ENCODE measurements around the gene MX2.

DNA sequence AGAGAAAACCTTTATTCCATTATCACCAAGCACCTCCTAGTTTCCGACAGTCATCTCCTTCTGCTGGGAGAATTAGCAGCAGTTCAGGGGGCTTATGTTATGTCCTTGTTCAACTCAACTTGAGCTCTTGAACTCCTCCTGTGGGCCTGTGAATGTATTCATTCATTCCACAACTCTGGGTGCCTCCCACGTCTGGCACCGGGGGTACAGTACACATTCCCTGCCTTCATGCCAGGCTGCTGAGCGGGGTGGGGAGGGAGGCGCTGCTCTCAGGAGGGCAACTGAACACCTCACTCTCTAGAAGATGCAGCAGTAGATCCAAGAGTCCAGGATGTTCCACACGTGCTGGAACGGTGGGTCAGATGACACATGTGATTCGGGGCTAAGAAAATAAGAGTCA, 4.3 kb upstream of the MX2 start:
- TF ChIP-seq, protein P1, sequence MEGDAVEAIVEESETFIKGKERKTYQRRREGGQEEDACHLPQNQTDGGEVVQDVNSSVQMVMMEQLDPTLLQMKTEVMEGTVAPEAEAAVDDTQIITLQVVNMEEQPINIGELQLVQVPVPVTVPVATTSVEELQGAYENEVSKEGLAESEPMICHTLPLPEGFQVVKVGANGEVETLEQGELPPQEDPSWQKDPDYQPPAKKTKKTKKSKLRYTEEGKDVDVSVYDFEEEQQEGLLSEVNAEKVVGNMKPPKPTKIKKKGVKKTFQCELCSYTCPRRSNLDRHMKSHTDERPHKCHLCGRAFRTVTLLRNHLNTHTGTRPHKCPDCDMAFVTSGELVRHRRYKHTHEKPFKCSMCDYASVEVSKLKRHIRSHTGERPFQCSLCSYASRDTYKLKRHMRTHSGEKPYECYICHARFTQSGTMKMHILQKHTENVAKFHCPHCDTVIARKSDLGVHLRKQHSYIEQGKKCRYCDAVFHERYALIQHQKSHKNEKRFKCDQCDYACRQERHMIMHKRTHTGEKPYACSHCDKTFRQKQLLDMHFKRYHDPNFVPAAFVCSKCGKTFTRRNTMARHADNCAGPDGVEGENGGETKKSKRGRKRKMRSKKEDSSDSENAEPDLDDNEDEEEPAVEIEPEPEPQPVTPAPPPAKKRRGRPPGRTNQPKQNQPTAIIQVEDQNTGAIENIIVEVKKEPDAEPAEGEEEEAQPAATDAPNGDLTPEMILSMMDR (tag by site-specific recombination; IDR thresholded peaks at IDR 0.05): no peak
- TF ChIP-seq ZNF248 (tag by site-specific recombination; IDR thresholded peaks at IDR 0.05) (no peak), MYNN (tag by site-specific recombination; IDR thresholded peaks at IDR 0.05; ENCODE audit: borderline replicate concordance) (no peak), KLF1 (tag by site-specific recombination; IDR thresholded peaks at IDR 0.05) (no peak), ZNF221 (tag by site-specific recombination; IDR thresholded peaks at IDR 0.05; ENCODE audit: borderline replicate concordance) (no peak), ZNF292 (tag by site-specific recombination; IDR thresholded peaks at IDR 0.05; ENCODE audit: borderline replicate concordance, low read depth) (no peak), TCF7L2 (IDR thresholded peaks at IDR 0.05; ENCODE audit: borderline replicate concordance, low read depth, low read length) (no peak), ZFP3 (tag by site-specific recombination; IDR thresholded peaks at IDR 0.05; ENCODE audit: low read depth) (no peak)
- TF ChIP-seq, protein P2, sequence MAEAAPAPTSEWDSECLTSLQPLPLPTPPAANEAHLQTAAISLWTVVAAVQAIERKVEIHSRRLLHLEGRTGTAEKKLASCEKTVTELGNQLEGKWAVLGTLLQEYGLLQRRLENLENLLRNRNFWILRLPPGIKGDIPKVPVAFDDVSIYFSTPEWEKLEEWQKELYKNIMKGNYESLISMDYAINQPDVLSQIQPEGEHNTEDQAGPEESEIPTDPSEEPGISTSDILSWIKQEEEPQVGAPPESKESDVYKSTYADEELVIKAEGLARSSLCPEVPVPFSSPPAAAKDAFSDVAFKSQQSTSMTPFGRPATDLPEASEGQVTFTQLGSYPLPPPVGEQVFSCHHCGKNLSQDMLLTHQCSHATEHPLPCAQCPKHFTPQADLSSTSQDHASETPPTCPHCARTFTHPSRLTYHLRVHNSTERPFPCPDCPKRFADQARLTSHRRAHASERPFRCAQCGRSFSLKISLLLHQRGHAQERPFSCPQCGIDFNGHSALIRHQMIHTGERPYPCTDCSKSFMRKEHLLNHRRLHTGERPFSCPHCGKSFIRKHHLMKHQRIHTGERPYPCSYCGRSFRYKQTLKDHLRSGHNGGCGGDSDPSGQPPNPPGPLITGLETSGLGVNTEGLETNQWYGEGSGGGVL (tag by site-specific recombination; IDR thresholded peaks at IDR 0.05): no peak
